IPS-NIHi7 (cell line): Measurements from ENCODE around the gene NPC1L1.
A peak's percentile ranks its signal among the peaks of the same experiment; 100 is the strongest.

Experiments
- DNase-seq: peaks from one replicate; pipeline ENCODE4 v3.0.0; 2012; ENCODE audit warnings: mixed read lengths; ENCODE audit errors: extremely low spot score

The NPC1L1 gene

GRCh38 chr7:44541028-44541869 lies at the start of gene NPC1L1:
Gene NPC1L1 (minus strand): TSS chr7:44541330. CDS start chr7:44541259, 71 bp downstream.
- DNase-seq = no peak

- DNase-seq = peak; percentile 1
Observed at GRCh38 chr7:44590910-44591309, 49.8 kb upstream of the NPC1L1 start.

GRCh38 chr7:44587843-44588711 lies 46.9 kb upstream of the NPC1L1 start:
- peak; percentile 1 for DNase-seq

- DNase-seq = peak; percentile 2
Observed at GRCh38 chr7:44583146-44583865, 42.2 kb upstream of the NPC1L1 start.

- DNase-seq = peak; percentile 100
Observed at GRCh38 chr7:44581879-44582603, 40.9 kb upstream of the NPC1L1 start, which contains the start of gene TMED4. Gene TMED4 (minus strand): TSS chr7:44582231. CDS start chr7:44582206, 25 bp downstream.

- DNase-seq = peak; percentile 15
Observed at GRCh38 chr7:44580945-44581878, 40.1 kb upstream of the NPC1L1 start.

DNA sequence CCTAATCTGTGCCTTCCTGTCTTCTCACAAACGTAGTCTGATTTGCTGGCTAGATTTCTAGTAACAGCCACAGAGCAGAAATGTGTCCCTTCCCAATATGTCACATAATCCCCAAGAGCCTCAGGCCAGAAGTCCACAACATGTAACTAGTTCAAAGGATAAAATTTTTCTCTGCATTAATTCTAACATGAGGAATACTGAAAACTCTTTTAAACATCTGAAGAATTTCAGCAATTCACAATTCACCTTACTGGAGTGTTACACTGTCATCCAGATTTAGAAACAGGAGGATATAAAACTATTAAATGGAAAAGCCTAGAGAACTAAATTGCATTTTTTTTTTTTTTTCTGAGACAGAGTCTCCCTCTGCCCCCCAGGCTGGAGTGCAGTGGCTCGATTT lies 35.1 kb upstream of the NPC1L1 start:
- no peak for DNase-seq

- no peak for DNase-seq
Observed at GRCh38 chr7:44575054-44575453, 33.9 kb upstream of the NPC1L1 start.

DNA sequence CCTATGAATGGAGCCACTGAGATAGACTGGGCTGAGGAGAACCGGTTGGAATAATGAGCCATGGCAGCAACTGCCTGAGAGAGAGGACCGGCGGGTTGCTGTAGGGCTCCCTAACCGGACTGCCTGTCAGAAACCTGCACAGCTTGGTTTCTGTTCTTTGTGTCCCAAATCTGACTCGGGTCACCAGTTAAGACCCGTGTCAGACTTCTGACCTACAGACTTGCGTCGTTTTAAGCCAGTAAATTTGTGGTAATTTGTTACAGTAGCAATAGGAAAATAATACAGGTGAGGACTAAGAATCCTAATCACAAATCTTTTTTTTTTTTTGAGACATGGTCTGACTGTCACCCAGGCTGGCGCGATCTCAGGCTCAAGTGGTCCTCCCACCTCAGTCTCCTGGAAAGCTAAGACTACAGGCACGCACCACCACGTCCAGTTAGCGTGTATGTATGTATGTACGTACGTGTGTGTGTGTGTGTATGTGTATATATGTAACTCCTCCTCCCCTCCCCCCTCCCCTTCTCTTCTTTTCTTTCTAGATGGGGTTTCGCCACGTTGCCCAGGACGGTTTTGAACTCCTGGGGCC lies 33.2 kb upstream of the NPC1L1 start:
- DNase-seq = no peak

DNA sequence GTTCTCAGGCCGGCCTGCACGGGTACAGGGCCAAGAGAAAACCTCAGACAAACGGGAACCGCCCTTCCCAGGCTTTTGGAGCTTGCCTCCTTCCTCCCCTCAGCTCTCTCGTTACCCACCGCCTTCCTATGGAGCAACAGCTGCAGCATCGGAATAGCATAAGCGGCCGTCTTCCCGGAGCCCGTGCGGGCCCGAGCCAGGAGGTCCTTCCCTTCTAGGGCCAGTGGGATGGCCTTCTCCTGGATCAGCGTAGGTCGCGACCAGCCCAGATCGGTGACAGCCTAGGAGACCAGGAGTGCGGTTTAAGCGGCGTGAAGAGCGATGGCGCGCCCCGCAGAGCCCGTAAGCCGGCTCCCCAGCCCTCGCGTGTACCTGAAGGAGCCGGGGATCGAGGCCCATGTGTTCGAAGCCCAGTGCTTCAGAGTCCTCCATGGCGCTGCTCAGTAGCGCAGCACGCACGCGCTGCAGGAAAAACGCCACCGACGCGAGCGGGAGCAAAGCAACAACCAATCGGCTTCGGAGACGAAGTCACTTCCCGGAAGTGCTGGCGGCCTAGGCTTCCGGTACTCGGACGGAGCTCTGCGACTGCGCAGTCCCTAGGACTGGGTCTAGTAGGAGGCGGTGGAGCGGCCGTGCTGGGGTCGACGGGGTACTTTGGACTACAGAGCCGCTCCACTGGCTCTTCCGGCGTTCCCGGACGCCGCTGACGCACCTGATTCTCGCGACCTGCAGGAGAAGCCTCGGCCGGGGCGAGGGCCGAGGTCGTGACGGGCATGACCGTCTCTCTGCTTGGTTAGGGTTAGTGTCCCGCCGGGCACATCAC lies 32.5 kb upstream of the NPC1L1 start, which contains the start of gene DDX56:
Gene DDX56 (minus strand): TSS at position 445 of the 823 bp plus-strand sequence. CDS start 13 bp downstream, at position 432.
- peak; percentile 96 for DNase-seq

DNA sequence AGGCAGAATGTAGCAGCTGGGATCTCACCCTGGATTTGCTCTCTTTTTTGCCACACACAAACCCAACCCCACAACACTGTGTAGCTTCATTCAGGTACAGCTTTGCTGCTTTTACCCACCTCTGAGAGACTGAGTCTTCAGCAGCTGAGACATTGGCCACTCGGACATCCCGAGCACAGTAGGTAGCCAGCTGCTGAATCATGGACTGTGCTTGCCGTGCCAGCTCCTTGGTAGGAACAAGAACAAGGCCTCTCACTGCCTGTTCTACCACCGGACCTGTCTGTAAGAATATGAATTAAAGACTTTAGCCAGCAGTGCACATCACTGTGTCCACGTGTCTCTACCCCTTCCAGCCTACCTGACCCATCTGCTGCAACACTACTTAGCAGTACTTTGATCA lies 31.6 kb upstream of the NPC1L1 start:
- no peak for DNase-seq

DNA sequence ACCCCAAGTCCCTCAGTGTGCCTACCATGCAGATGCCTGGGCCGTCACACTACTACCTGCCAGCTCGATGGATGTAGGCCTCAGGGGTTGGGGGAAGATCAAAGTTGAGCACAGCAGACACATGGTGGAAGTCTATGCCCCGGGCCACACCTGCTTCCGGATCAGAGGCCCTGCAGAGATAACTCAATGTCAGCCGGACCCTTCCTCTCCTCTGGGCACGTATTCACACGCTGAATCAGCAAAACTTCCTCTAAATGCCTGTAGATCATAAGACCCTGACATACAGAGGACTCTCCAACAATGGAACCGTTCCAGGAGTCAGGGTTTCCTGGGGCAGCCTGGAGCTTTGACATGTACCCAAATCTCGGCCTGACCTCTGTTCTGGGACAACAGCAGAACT lies 28.8 kb upstream of the NPC1L1 start:
- DNase-seq = no peak

DNA sequence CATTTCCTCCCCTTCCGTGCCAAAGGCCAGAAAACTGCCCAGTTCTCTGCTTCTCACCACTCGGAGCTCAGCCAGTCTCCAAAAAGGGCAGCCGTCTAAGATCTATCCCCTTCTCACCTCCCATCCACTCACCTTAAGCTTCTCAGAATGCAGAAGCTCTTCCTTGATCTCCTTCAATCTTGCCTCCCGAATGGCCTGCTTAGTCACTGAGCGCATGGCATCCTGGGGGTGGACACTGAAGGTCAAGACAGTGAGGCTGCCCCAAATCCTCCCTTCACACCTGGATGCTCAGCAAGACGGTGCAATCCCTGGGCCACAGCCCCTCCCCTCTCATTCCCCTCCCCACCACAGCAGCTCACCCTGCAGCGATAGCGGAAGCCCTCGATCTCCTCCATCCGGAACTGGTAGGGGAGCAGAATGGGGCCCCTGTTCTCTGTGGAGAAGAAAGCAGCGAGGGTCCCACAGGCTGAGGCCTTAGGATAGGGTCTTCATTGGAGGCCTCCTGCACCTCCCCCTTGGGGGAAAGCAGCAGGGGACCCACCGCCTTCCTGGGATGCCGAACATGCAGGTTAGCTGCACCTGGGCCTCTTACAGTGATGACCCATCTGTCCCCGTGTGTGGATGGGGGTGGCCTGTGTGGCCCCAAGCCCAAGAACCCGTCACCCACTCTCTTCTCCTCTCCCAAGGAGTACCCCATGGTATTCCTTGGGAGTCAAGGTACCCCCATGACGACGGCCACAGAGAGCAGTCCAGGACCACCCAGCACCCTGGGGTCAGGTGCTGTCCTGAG lies 27.8 kb upstream of the NPC1L1 start:
- no peak for DNase-seq

- DNase-seq = no peak
Observed at GRCh38 chr7:44567884-44568283, 26.8 kb upstream of the NPC1L1 start.

- no peak for DNase-seq
Observed at GRCh38 chr7:44566680-44567079, 25.6 kb upstream of the NPC1L1 start.

DNA sequence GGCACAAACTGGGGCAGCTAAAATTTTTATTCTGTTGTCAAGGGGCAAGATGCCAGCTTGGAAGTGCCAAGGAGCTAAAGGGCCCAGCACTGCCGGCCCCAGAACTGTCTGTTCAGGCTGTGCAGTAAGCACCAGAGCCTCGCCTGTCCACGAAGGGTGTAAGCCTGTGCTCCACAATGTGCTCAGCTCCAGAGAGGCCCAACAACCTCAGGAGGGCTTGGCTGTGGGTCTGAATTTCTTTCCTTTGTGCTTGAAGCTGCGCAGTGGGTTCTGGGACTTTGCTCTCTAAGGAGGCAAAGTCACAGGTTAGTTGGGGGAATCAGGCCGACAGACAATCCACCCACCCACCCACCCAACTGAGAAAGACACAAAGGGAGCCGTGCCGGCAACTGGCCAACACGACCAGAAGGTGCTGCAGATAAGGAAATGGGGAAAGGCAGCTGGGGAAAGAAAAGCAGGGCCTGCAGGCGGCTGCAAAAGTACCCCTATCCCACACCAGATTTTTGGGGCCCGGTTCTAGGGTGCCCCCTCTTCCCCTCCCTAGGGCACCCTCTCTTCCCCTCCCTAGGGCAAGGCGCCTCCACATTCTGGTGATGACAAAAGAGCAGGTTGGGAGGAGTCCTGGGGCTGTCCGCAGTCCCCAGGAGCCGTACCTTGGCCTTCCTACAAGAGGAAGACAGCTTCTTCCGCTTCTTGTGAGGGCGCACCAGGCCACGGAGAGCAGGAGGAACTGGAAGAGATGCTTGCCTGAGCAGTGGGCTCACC lies 24.8 kb upstream of the NPC1L1 start:
- no peak for DNase-seq
